SK-N-MC (cell line): ENCODE data around the gene C9orf43.
"Not testable (repeated sequence)": the region's sequence is repeated elsewhere in the genome, so short reads cannot be mapped to it uniquely, and the experiment has no call there.

Experiments used
- DNase-seq: peaks from one replicate; pipeline ENCODE4 v3.0.0-alpha.2; 2011; ENCODE audit warnings: low read depth, low spot score
- H3K27ac ChIP-seq: fragments of 200-600 bp; sonication (generic); 2 replicates; pipeline ENCODE4 v1.5.1; 2016; ENCODE audit warnings: mixed run types
- H3K36me3 ChIP-seq: fragments of 200-600 bp; sonication (generic); 2 replicates; pipeline ENCODE4 v1.6.1; 2017; ENCODE audit warnings: antibody characterized with exemption, low read length, mixed read lengths; ENCODE audit not compliant: insufficient read depth
- H3K4me3 ChIP-seq: fragments of 200-600 bp; sonication (generic); 2 replicates; pipeline ENCODE4 v1.5.1; 2016
- H3K9ac ChIP-seq: fragments of 200-600 bp; sonication (generic); 2 replicates; pipeline ENCODE4 v1.8.0; 2017; ENCODE audit warnings: mixed run types, mixed read lengths; ENCODE audit not compliant: insufficient read length
- H3K9me3 ChIP-seq: fragments of 200-600 bp; sonication (generic); 2 replicates; pipeline ENCODE4 v1.6.1; 2017; ENCODE audit warnings: low read depth, mild to moderate bottlenecking, antibody characterized with exemption, low read length, moderate library complexity, mixed read lengths
- EZH2 ChIP-seq: fragments of 200-600 bp; sonication (generic); IDR thresholded peaks from one replicate; pipeline ENCODE4 v1.6.1; 2017; ENCODE audit warnings: antibody characterized with exemption
- FOXP2 ChIP-seq: optimal IDR thresholded peaks from 2 replicates; pipeline ENCODE3; 2011; ENCODE audit warnings: mild to moderate bottlenecking, moderate library complexity; ENCODE audit not compliant: insufficient read depth; ENCODE audit errors: extremely low read length, control extremely low read depth
- POLR2AphosphoS5 ChIP-seq: IDR thresholded peaks from 2 replicates; pipeline ENCODE4 v1.6.1; 2012; ENCODE audit warnings: mild to moderate bottlenecking, low read depth, low read length, borderline replicate concordance

C9orf43 gene

GRCh38 chr9:113431191-113431590, 20.6 kb downstream of the C9orf43 start:
- no peak for DNase-seq
- H3K9ac ChIP-seq = no peak overlapping the region
- H3K4me3 ChIP-seq = no peak overlapping the region
- H3K27ac ChIP-seq = no peak overlapping the region
- TF ChIP-seq EZH2 (no peak), FOXP2 (no peak), POLR2AphosphoS5 (no peak)
- H3K9me3 ChIP-seq = no peaks in the 10 kb centered on the region
- no peaks in the 10 kb centered on the region for H3K36me3 ChIP-seq

GRCh38 chr9:113436728-113437515, 26.4 kb downstream of the C9orf43 start:
- Histone ChIP-seq H3K9ac (no peak overlapping the region), H3K36me3 (no peaks in the 10 kb centered on the region), H3K9me3 (no peaks in the 10 kb centered on the region), H3K4me3 (no peak overlapping the region), H3K27ac (no peak overlapping the region)
- TF ChIP-seq FOXP2 (no peak), POLR2AphosphoS5 (no peak), EZH2 (no peak)
- no peak for DNase-seq

GRCh38 chr9:113437716-113438115, 27.2 kb downstream of the C9orf43 start:
- H3K36me3 ChIP-seq, H3K9ac ChIP-seq, DNase-seq, H3K4me3 ChIP-seq, H3K27ac ChIP-seq, H3K9me3 ChIP-seq: not testable (repeated sequence)

GRCh38 chr9:113444736-113445135, 34.2 kb downstream of the C9orf43 start:
- Histone ChIP-seq H3K9ac (no peak overlapping the region), H3K4me3 (no peak overlapping the region), H3K9me3 (no peaks in the 10 kb centered on the region), H3K36me3 (no peaks in the 10 kb centered on the region), H3K27ac (no peak overlapping the region)
- no peak for TF ChIP-seq FOXP2
- no peak for TF ChIP-seq POLR2AphosphoS5
- TF ChIP-seq EZH2 = no peak
- no peak for DNase-seq

GRCh38 chr9:113446323-113446740, 35.8 kb downstream of the C9orf43 start:
- no peaks in the 10 kb centered on the region for H3K9me3 ChIP-seq
- no peak for TF ChIP-seq POLR2AphosphoS5
- TF ChIP-seq EZH2 = no peak
- no peak for TF ChIP-seq FOXP2
- no peak overlapping the region for H3K27ac ChIP-seq
- H3K9ac ChIP-seq = no peak overlapping the region
- H3K36me3 ChIP-seq = no peaks in the 10 kb centered on the region
- no peak overlapping the region for H3K4me3 ChIP-seq
- DNase-seq = peak; percentile 35

GRCh38 chr9:113449376-113449775, 38.8 kb downstream of the C9orf43 start:
- no peak overlapping the region for H3K4me3 ChIP-seq
- no peak overlapping the region for H3K9ac ChIP-seq
- TF ChIP-seq FOXP2 (no peak), POLR2AphosphoS5 (no peak), EZH2 (no peak)
- H3K36me3 ChIP-seq = no peaks in the 10 kb centered on the region
- H3K9me3 ChIP-seq = no peaks in the 10 kb centered on the region
- peak; percentile 26 for DNase-seq
- H3K27ac ChIP-seq = no peak overlapping the region

- TF ChIP-seq FOXP2 (no peak), POLR2AphosphoS5 (no peak), EZH2 (no peak)
- H3K9me3 ChIP-seq = no peaks in the 10 kb centered on the region
- H3K36me3 ChIP-seq = no peaks in the 10 kb centered on the region
- no peak overlapping the region for H3K9ac ChIP-seq
- H3K27ac ChIP-seq = peak overlapping the region; percentile 73; the same call in 1 of the 2 replicates
- DNase-seq = no peak
- no peak overlapping the region for H3K4me3 ChIP-seq
Measured at GRCh38 chr9:113452113-113452605, 41.6 kb downstream of the C9orf43 start.

- Histone ChIP-seq H3K9me3 (no peaks in the 10 kb centered on the region), H3K4me3 (peak overlapping the region; percentile 6; the same call in 1 of the 2 replicates), H3K27ac (peak overlapping the region; percentile 85), H3K9ac (peak overlapping the region; percentile 29), H3K36me3 (no peaks in the 10 kb centered on the region)
- no peak for TF ChIP-seq FOXP2
- TF ChIP-seq EZH2 = no peak
- TF ChIP-seq POLR2AphosphoS5 = no peak
- peak; percentile 28 for DNase-seq
Measured at GRCh38 chr9:113454914-113455761, 44.6 kb downstream of the C9orf43 start.

GRCh38 chr9:113456235-113456634, 45.7 kb downstream of the C9orf43 start:
- Histone ChIP-seq H3K9me3 (no peaks in the 10 kb centered on the region), H3K27ac (peak overlapping the region; percentile 85), H3K9ac (no peak overlapping the region), H3K4me3 (no peak overlapping the region), H3K36me3 (no peaks in the 10 kb centered on the region)
- TF ChIP-seq FOXP2 (no peak), EZH2 (no peak), POLR2AphosphoS5 (no peak)
- no peak for DNase-seq
